HG03196 (cell line): ENCODE results near the gene FAM161B.
"Not testable (repeated sequence)": the region's sequence is repeated elsewhere in the genome, so short reads cannot be mapped to it uniquely, and the experiment has no call there.

Source experiments
- ATAC-seq: cut with Tn5 transposase; IDR thresholded peaks from one replicate; pipeline ENCODE4 v1.9.1; 2021; ENCODE audit not compliant: unreplicated experiment

Gene FAM161B

GRCh38 chr14:73943083-73943482, 6.8 kb downstream of the FAM161B start:
- no peak for ATAC-seq

- ATAC-seq = no peak
These were observed 7.7 kb downstream of the FAM161B start for GRCh38 chr14:73942180-73942579.

- no peak for ATAC-seq
These were observed 12.9 kb downstream of the FAM161B start for GRCh38 chr14:73937012-73937411.

GRCh38 chr14:73936548-73936947, 13.3 kb downstream of the FAM161B start:
- ATAC-seq = no peak

GRCh38 chr14:73935666-73936065, 14.2 kb downstream of the FAM161B start:
- ATAC-seq = no peak

- no peak for ATAC-seq
These were observed 25.6 kb downstream of the FAM161B start for GRCh38 chr14:73924337-73924736.

GRCh38 chr14:73919457-73919856, 30.4 kb downstream of the FAM161B start:
- ATAC-seq = not testable (repeated sequence)

- no peak for ATAC-seq
These were observed 33.6 kb downstream of the FAM161B start for GRCh38 chr14:73916324-73916723.

- ATAC-seq = no peak
These were observed 36.6 kb downstream of the FAM161B start for GRCh38 chr14:73913256-73913655.

GRCh38 chr14:73909681-73910080, 40.2 kb downstream of the FAM161B start:
- ATAC-seq = no peak

- ATAC-seq = no peak
These were observed 46.9 kb downstream of the FAM161B start for GRCh38 chr14:73903028-73903427.

GRCh38 chr14:73896521-73896920, 53.4 kb downstream of the FAM161B start:
- ATAC-seq = no peak

- no peak for ATAC-seq
These were observed 54.0 kb downstream of the FAM161B start for GRCh38 chr14:73895939-73896338.

GRCh38 chr14:73894180-73894687, 55.7 kb downstream of the FAM161B start:
- ATAC-seq = not testable (repeated sequence)

- no peak for ATAC-seq
These were observed 60.5 kb downstream of the FAM161B start for GRCh38 chr14:73889376-73889775.

GRCh38 chr14:73888971-73889370, 60.9 kb downstream of the FAM161B start:
- ATAC-seq = no peak

- no peak for ATAC-seq
These were observed 61.5 kb downstream of the FAM161B start for GRCh38 chr14:73888460-73888725.

- ATAC-seq = no peak
These were observed 62.0 kb downstream of the FAM161B start for GRCh38 chr14:73887694-73888459.

- ATAC-seq = no peak
These were observed 62.6 kb downstream of the FAM161B start for GRCh38 chr14:73887318-73887616.

- ATAC-seq = peak; percentile 92
These were observed 63.2 kb downstream of the FAM161B start, which contains the start of gene ZNF410 for GRCh38 chr14:73886449-73887317. ZNF410 (plus strand) TSS chr14:73886859; CDS start chr14:73892176, 5,317 bp downstream.

GRCh38 chr14:73884438-73885190, 65.3 kb downstream of the FAM161B start:
- no peak for ATAC-seq
